Measurements from ENCODE around the gene NRK.

DNA sequence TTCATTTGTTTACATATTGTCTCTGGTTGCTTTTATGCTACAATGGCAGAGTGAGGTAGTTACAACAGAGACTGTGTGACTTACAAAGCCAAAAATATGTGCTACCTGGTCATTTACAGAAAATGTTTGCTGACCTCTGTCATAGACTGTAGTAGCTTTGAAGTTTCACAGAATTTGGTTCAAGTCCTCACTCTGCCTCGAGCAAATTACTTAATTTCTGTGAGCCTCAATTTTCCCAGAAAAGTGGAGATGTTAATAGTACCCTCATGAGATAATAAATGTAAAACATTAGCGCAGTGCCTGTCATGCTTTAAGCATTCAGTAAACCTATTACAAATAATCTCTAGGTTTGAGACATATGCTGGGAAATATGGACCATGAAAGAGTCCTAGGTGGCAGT lies 18.4 kb upstream of the NRK start:
- TF ChIP-seq, protein P1, sequence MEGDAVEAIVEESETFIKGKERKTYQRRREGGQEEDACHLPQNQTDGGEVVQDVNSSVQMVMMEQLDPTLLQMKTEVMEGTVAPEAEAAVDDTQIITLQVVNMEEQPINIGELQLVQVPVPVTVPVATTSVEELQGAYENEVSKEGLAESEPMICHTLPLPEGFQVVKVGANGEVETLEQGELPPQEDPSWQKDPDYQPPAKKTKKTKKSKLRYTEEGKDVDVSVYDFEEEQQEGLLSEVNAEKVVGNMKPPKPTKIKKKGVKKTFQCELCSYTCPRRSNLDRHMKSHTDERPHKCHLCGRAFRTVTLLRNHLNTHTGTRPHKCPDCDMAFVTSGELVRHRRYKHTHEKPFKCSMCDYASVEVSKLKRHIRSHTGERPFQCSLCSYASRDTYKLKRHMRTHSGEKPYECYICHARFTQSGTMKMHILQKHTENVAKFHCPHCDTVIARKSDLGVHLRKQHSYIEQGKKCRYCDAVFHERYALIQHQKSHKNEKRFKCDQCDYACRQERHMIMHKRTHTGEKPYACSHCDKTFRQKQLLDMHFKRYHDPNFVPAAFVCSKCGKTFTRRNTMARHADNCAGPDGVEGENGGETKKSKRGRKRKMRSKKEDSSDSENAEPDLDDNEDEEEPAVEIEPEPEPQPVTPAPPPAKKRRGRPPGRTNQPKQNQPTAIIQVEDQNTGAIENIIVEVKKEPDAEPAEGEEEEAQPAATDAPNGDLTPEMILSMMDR (tag by site-specific recombination; IDR thresholded peaks at IDR 0.05): no peak
- TF ChIP-seq, protein P2, sequence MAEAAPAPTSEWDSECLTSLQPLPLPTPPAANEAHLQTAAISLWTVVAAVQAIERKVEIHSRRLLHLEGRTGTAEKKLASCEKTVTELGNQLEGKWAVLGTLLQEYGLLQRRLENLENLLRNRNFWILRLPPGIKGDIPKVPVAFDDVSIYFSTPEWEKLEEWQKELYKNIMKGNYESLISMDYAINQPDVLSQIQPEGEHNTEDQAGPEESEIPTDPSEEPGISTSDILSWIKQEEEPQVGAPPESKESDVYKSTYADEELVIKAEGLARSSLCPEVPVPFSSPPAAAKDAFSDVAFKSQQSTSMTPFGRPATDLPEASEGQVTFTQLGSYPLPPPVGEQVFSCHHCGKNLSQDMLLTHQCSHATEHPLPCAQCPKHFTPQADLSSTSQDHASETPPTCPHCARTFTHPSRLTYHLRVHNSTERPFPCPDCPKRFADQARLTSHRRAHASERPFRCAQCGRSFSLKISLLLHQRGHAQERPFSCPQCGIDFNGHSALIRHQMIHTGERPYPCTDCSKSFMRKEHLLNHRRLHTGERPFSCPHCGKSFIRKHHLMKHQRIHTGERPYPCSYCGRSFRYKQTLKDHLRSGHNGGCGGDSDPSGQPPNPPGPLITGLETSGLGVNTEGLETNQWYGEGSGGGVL (tag by site-specific recombination; IDR thresholded peaks at IDR 0.05): no peak

Measured in HEK293 (cell line).